Prostate gland (tissue), 2 donors: ENCODE measurements around the gene DLGAP1. TPM values are rescaled to one million over a fixed set of nuclear protein-coding genes. Genes with fewer than 3 reads are reported as not detected.

Source experiments
- DNase-seq: peaks from one replicate; pipeline ENCODE4 v3.0.0-alpha.2; 2019; ENCODE audit warnings: low spot score
- H3K27ac ChIP-seq, 2 donors: fragments of 200-600 bp; sonication (generic); 2 replicates each; pipeline ENCODE4 v1.5.1; 2017 to 2019
- H3K27me3 ChIP-seq: fragments of 200-600 bp; sonication (generic); replicated peaks from 2 replicates; pipeline ENCODE4 v1.5.1; 2019; ENCODE audit not compliant: insufficient read depth
- H3K36me3 ChIP-seq, 2 donors: fragments of 200-600 bp; sonication (generic); 1 replicate in 1 of 2; 2 replicates in 1 of 2; pipeline versions ENCODE4 v1.5.1 to v1.8.1; 2017 to 2019
- H3K4me1 ChIP-seq: fragments of 200-600 bp; sonication (generic); replicated peaks from 2 replicates; pipeline ENCODE4 v1.5.1; 2019
- H3K4me3 ChIP-seq, 2 donors: fragments of 200-600 bp; sonication (generic); 2 replicates each; pipeline ENCODE4 v1.5.1; 2017 to 2019
- H3K9me3 ChIP-seq: fragments of 200-600 bp; sonication (generic); 2 replicates; pipeline ENCODE4 v1.5.1; 2017
- CTCF ChIP-seq, 4 experiments: fragments of 200-600 bp in 2 of 4; fragments of 450-650 bp in 2 of 4; sonication (generic) in 2 of 4; IDR thresholded peaks; 1 replicate in 3 of 4; 2 replicates in 1 of 4; pipeline ENCODE4 v1.5.1; 2016 to 2019; ENCODE audit warnings: antibody characterized with exemption in 4 of 4, mild to moderate bottlenecking in 2 of 4, moderate library complexity in 2 of 4
- POLR2A ChIP-seq: fragments of 450-650 bp; IDR thresholded peaks from one replicate; pipeline ENCODE4 v1.6.1; 2016; ENCODE audit warnings: antibody characterized with exemption, mild to moderate bottlenecking
- POLR2AphosphoS5 ChIP-seq: sonication (generic); formaldehyde crosslinking; IDR thresholded peaks from one replicate; pipeline ENCODE4 v1.6.1; 2017; ENCODE audit warnings: antibody characterized with exemption
- WGBS: methylation state at CpG from one replicate; pipeline ENCODE4 v1.1.5; 2018; 5-methylcytosine and 5-hydroxymethylcytosine counted together
- intact Hi-C: fragments of 100-400 bp; cut with DNase I; formaldehyde crosslinking; loops from one replicate; pipeline ENCODE4 v1.14.2; 2022
- total RNA-seq, 2 donors: library from RNA; depleted of rRNA; stranded (reverse); fragments of >200 nt; gene quantifications; one replicate each; pipeline ENCODE4 v1.1.0, GENCODE V29; 2016

DLGAP1 gene
- total RNA-seq, 2 donors from 2014 or later = 42.2 to 66.7 TPM

GRCh38 chr18:4271952-4272351 is 183.2 kb downstream of the DLGAP1 start:
- Histone ChIP-seq H3K9me3 (no peaks in the 10 kb centered on the region), H3K4me3 (no peak overlapping the region), H3K27me3 (no peaks in the 10 kb centered on the region), H3K36me3 (no peaks in the 10 kb centered on the region), H3K4me1 (no peaks in the 10 kb centered on the region), H3K27ac (no peak overlapping the region)
- no peak for TF ChIP-seq POLR2AphosphoS5
- no peak for TF ChIP-seq POLR2A
- no peak for TF ChIP-seq CTCF (IDR thresholded peaks at IDR 0.05)
- 98% methylated on average over 2 of the region's 2 CpGs for whole genome bisulfite sequencing
- DNase-seq = no peak
- intact Hi-C loops = no loop called here

- Histone ChIP-seq H3K4me3 (no peak overlapping the region), H3K27me3 (no peaks in the 10 kb centered on the region), H3K36me3 (no peaks in the 10 kb centered on the region), H3K4me1 (no peaks in the 10 kb centered on the region), H3K27ac (no peak overlapping the region), H3K9me3 (no peaks in the 10 kb centered on the region)
- DNase-seq = no peak
- WGBS = 60% methylated on average over 2 of the region's 2 CpGs
- intact Hi-C loops = no loop called here
- TF ChIP-seq CTCF (IDR thresholded peaks at IDR 0.05) (no peak), POLR2AphosphoS5 (no peak), POLR2A (no peak)
These were observed 184.1 kb downstream of the DLGAP1 start for GRCh38 chr18:4270988-4271387.

GRCh38 chr18:4270016-4270415 is 185.1 kb downstream of the DLGAP1 start:
- DNase-seq = no peak
- no peak overlapping the region for H3K27ac ChIP-seq
- no peaks in the 10 kb centered on the region for H3K4me1 ChIP-seq
- no peaks in the 10 kb centered on the region for H3K27me3 ChIP-seq
- H3K36me3 ChIP-seq = no peaks in the 10 kb centered on the region
- H3K4me3 ChIP-seq = no peak overlapping the region
- TF ChIP-seq CTCF (IDR thresholded peaks at IDR 0.05) (no peak), POLR2A (no peak), POLR2AphosphoS5 (no peak)
- WGBS = 94% methylated on average over 3 of the region's 3 CpGs
- H3K9me3 ChIP-seq = no peaks in the 10 kb centered on the region
- intact Hi-C loops = no loop called here

- TF ChIP-seq POLR2AphosphoS5 (no peak), CTCF (IDR thresholded peaks at IDR 0.05) (no peak), POLR2A (no peak)
These were observed 187.5 kb downstream of the DLGAP1 start for GRCh38 chr18:4267641-4268040.

GRCh38 chr18:4264347-4264791 is 190.7 kb downstream of the DLGAP1 start:
- Histone ChIP-seq H3K27ac (no peak overlapping the region), H3K4me3 (no peak overlapping the region), H3K27me3 (no peaks in the 10 kb centered on the region), H3K9me3 (no peaks in the 10 kb centered on the region), H3K36me3 (no peaks in the 10 kb centered on the region), H3K4me1 (no peaks in the 10 kb centered on the region)
- WGBS = 30% methylated on average over 4 of the region's 4 CpGs
- no peak for DNase-seq
- TF ChIP-seq POLR2A (no peak), POLR2AphosphoS5 (no peak), CTCF (IDR thresholded peaks at IDR 0.05) (no peak)
- intact Hi-C loops = no loop called here

More at GRCh38 chr18:4267641-4268040, 187.5 kb downstream of the DLGAP1 start:
- no peaks in the 10 kb centered on the region for H3K9me3 ChIP-seq
- 93% methylated on average over 5 of the region's 5 CpGs for WGBS
- H3K27me3 ChIP-seq = no peaks in the 10 kb centered on the region
- H3K36me3 ChIP-seq = no peaks in the 10 kb centered on the region
- intact Hi-C loops = no loop called here
- no peak overlapping the region for H3K27ac ChIP-seq
- H3K4me1 ChIP-seq = no peaks in the 10 kb centered on the region
- DNase-seq = no peak
- no peak overlapping the region for H3K4me3 ChIP-seq
